NCI-H1105 (cell line): ENCODE results near the gene FRMD3.
A peak's percentile ranks its signal among the peaks of the same experiment; 100 is the strongest.
"Not testable (repeated sequence)": the region's sequence is repeated elsewhere in the genome, so short reads cannot be mapped to it uniquely, and the experiment has no call there.

ENCODE experiments used
- DNase-seq: peaks from one replicate; lab custom pipeline; 2025; lab: John Stamatoyannopoulos, UW

FRMD3 gene

GRCh38 chr9:83523684-83524083, 14.5 kb downstream of the FRMD3 start:
- DNase-seq, result no peak

GRCh38 chr9:83521411-83521810, 16.8 kb downstream of the FRMD3 start:
- DNase-seq, result no peak

- no peak for DNase-seq
Observed at GRCh38 chr9:83521011-83521410, 17.2 kb downstream of the FRMD3 start.

- no peak for DNase-seq
Observed at GRCh38 chr9:83520292-83520691, 17.9 kb downstream of the FRMD3 start.

- DNase-seq, result not testable (repeated sequence)
Observed at GRCh38 chr9:83517980-83518379, 20.2 kb downstream of the FRMD3 start.

- no peak for DNase-seq
Observed at GRCh38 chr9:83514767-83515166, 23.4 kb downstream of the FRMD3 start.

GRCh38 chr9:83512621-83513020, 25.6 kb downstream of the FRMD3 start:
- DNase-seq, result no peak

GRCh38 chr9:83511051-83511450, 27.1 kb downstream of the FRMD3 start:
- DNase-seq, result no peak

GRCh38 chr9:83509402-83509801, 28.8 kb downstream of the FRMD3 start:
- no peak for DNase-seq

GRCh38 chr9:83508067-83508466, 30.1 kb downstream of the FRMD3 start:
- DNase-seq, result no peak

- peak; percentile 7 for DNase-seq
Observed at GRCh38 chr9:83505282-83505681, 32.9 kb downstream of the FRMD3 start.

GRCh38 chr9:83503866-83504265, 34.3 kb downstream of the FRMD3 start:
- no peak for DNase-seq

GRCh38 chr9:83501565-83501964, 36.6 kb downstream of the FRMD3 start:
- DNase-seq, result no peak

GRCh38 chr9:83497441-83497840, 40.8 kb downstream of the FRMD3 start:
- DNase-seq, result no peak

GRCh38 chr9:83491995-83492394, 46.2 kb downstream of the FRMD3 start:
- DNase-seq, result no peak

GRCh38 chr9:83491413-83491812, 46.8 kb downstream of the FRMD3 start:
- no peak for DNase-seq

GRCh38 chr9:83489961-83490360, 48.2 kb downstream of the FRMD3 start:
- DNase-seq, result no peak

- DNase-seq, result no peak
Observed at GRCh38 chr9:83484990-83485389, 53.2 kb downstream of the FRMD3 start.

- no peak for DNase-seq
Observed at GRCh38 chr9:83483223-83483622, 55.0 kb downstream of the FRMD3 start.

GRCh38 chr9:83479765-83480164, 58.4 kb downstream of the FRMD3 start:
- no peak for DNase-seq

- DNase-seq, result no peak
Observed at GRCh38 chr9:83477571-83477970, 60.6 kb downstream of the FRMD3 start.

- DNase-seq, result no peak
Observed at GRCh38 chr9:83477120-83477519, 61.1 kb downstream of the FRMD3 start.

GRCh38 chr9:83476513-83476912, 61.7 kb downstream of the FRMD3 start:
- DNase-seq, result no peak

- DNase-seq, result no peak
Observed at GRCh38 chr9:83475741-83476140, 62.5 kb downstream of the FRMD3 start.

- DNase-seq, result no peak
Observed at GRCh38 chr9:83474631-83475030, 63.6 kb downstream of the FRMD3 start.
